ENCODE measurements around the gene STK32C. TPM values are rescaled to one million over a fixed set of nuclear protein-coding genes. Genes with fewer than 3 reads are reported as not detected.

The STK32C gene
- total and polyA plus RNA-seq, 2 donors (not counting 1 experiment from before 2014, with no cell fraction given), result 9.9 to 16.8 TPM

DNA sequence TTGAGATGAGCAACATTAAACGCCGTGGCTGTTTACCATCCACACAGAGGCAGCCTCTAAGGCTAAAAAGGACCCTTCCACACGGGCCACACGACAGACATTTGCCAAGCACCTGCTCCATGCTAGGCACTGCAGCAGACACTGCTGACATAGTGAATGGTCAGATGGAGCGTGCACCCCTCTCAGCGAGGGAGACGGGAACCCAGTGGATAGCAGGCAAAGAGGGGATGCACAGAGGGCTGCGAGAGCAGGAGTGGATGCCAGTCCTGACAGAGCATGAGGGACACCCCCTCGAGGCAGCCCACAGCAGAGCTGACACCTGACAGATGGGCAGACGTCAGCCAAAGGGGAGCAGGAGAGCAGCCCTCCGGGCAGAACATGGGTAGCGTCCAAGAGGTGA lies 5.6 kb upstream of the STK32C start:
- Mint-ChIP-seq H3K27me3 (peaks cover 6% of the 10 kb centered on the region), H3K4me1 (peaks cover 3% of the 10 kb centered on the region), H3K9me3 (ENCODE audit: insufficient read depth) (peaks cover 3% of the 10 kb centered on the region), H3K27ac (no peak overlapping the region), H3K4me3 (no peak overlapping the region)
- H3K4me3 ChIP-seq (ENCODE audit: control extremely low read depth in 1 of 5, extremely low read depth in 1 of 5, insufficient read depth in 1 of 5, low read depth in 2 of 5, low read length in 4 of 5), result no peak overlapping the region
- H3K79me2 ChIP-seq (ENCODE audit: control insufficient read depth, insufficient read depth, low read length), result no peaks in the 10 kb centered on the region
- ChIA-PET POLR2A (no interaction called here), CTCF (interaction anchor here (1.6 kb wide), 1 partner anchor 40 kb away, joined by 3 read pairs; no protein-coding TSS in a partner anchor)
- peaks cover 4 to 5% of the 10 kb centered on the region in 2 donors for H3K4me1 ChIP-seq (ENCODE audit: control insufficient read depth in 2 of 2, insufficient read depth in 2 of 2, low read length in 2 of 2)
- H3K9me3 ChIP-seq (ENCODE audit: control extremely low read depth in 1 of 3, control insufficient read depth in 2 of 3, insufficient read depth in 1 of 3, low read length in 2 of 3), result peaks cover 1 to 11% (median 2%) of the 10 kb centered on the region in 3 donors
- ATAC-seq (ENCODE audit: low read depth) (no peak), DNase-seq (no peak)
- intact Hi-C loops (cut with micrococcal nuclease), result no loop called here
- no peak for TF ChIP-seq CTCF (IDR thresholded peaks at IDR 0.05)
- no peak for TF ChIP-seq EZH2 (IDR thresholded peaks at IDR 0.05; ENCODE audit: borderline replicate concordance, insufficient read depth, low read depth, low read length, poor library complexity, severe bottlenecking)
- no peak overlapping the region for H3K27ac ChIP-seq (ENCODE audit: low read length in 2 of 2)
- peaks cover 0 to 8% (median 0%) of the 10 kb centered on the region in 4 experiments for H3K27me3 ChIP-seq (replicated peaks in 1 of 4; ENCODE audit: control extremely low read depth in 1 of 4, control insufficient read depth in 3 of 4, insufficient read depth in 4 of 4, low read length in 3 of 4)
- WGBS (ENCODE audit: insufficient coverage), result 97% methylated on average over 12 of the region's 12 CpGs
- no peak overlapping the region for H3K4me2 ChIP-seq (replicated peaks; ENCODE audit: low read depth, low read length, poor library complexity, severe bottlenecking)
- no peak overlapping the region for H3K9ac ChIP-seq (ENCODE audit: low read length)
- H4K20me1 ChIP-seq (ENCODE audit: control insufficient read depth, insufficient read depth, low read length, poor library complexity, severe bottlenecking), result no peaks in the 10 kb centered on the region
- no peak overlapping the region for H2AFZ ChIP-seq (ENCODE audit: insufficient read depth, low read depth, low read length, poor library complexity, severe bottlenecking)
- H3K36me3 ChIP-seq (replicated peaks in 1 of 2; ENCODE audit: control extremely low read depth in 1 of 2, control insufficient read depth in 1 of 2, extremely low read depth in 1 of 2, insufficient read depth in 2 of 2, low read length in 1 of 2), result no peaks in the 10 kb centered on the region

DNA sequence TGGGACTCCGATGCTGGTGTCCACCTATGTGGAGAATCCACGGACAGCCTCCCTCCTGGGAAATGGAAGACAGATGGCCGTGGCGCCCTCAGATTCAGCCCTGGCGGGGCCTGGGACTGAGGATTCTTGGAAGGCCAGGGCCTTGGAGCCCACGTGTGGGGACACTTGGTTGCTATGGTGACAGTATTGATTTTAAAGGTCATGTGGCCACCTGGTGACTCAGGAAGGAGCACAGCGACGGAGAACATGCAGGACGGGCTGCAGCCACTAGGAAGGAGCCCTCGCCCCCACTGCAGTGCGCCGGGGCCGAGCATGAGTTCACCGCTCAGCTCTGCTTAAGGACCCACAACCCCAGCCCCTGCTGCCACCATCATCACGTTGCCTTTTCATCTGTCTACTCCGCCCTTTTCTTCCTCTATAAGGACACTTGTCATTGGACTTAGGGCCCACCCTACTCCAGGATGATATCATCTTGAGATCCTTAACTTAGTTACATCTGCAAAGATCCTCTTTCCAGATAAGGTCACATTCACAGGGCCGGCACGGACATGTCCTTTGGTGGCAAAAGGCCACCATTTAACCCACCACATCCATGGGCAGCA lies 3.7 kb upstream of the STK32C start:
- H3K4me1 Mint-ChIP-seq, result peaks cover 8% of the 10 kb centered on the region
- Histone ChIP-seq H2AFZ (ENCODE audit: insufficient read depth, low read depth, low read length, poor library complexity, severe bottlenecking) (no peak overlapping the region), H3K27me3 (replicated peaks in 1 of 4; ENCODE audit: control extremely low read depth in 1 of 4, control insufficient read depth in 3 of 4, insufficient read depth in 4 of 4, low read length in 3 of 4) (peaks cover 0 to 13% (median 2%) of the 10 kb centered on the region in 4 experiments), H3K9me3 (ENCODE audit: control extremely low read depth in 1 of 3, control insufficient read depth in 2 of 3, insufficient read depth in 1 of 3, low read length in 2 of 3) (peaks cover 1 to 11% (median 2%) of the 10 kb centered on the region in 3 donors), H3K27ac (ENCODE audit: low read length in 2 of 2) (no peak overlapping the region), H4K20me1 (ENCODE audit: control insufficient read depth, insufficient read depth, low read length, poor library complexity, severe bottlenecking) (no peaks in the 10 kb centered on the region), H3K9ac (ENCODE audit: low read length) (no peak overlapping the region), H3K4me2 (replicated peaks; ENCODE audit: low read depth, low read length, poor library complexity, severe bottlenecking) (no peak overlapping the region), H3K4me1 (ENCODE audit: control insufficient read depth in 2 of 2, insufficient read depth in 2 of 2, low read length in 2 of 2) (peaks cover 11% of the 10 kb centered on the region in 2 donors), H3K79me2 (ENCODE audit: control insufficient read depth, insufficient read depth, low read length) (no peaks in the 10 kb centered on the region), H3K36me3 (replicated peaks in 1 of 2; ENCODE audit: control extremely low read depth in 1 of 2, control insufficient read depth in 1 of 2, extremely low read depth in 1 of 2, insufficient read depth in 2 of 2, low read length in 1 of 2) (no peaks in the 10 kb centered on the region), H3K4me3 (ENCODE audit: control extremely low read depth in 1 of 5, extremely low read depth in 1 of 5, insufficient read depth in 1 of 5, low read depth in 2 of 5, low read length in 4 of 5) (no peak overlapping the region)
- ATAC-seq (ENCODE audit: low read depth), result no peak
- no peak for DNase-seq
- intact Hi-C loops (cut with micrococcal nuclease), result no loop called here
- POLR2A ChIA-PET, result no interaction called here
- H3K4me3 Mint-ChIP-seq, result no peak overlapping the region
- TF ChIP-seq CTCF (IDR thresholded peaks at IDR 0.05) (no peak), EZH2 (IDR thresholded peaks at IDR 0.05; ENCODE audit: borderline replicate concordance, insufficient read depth, low read depth, low read length, poor library complexity, severe bottlenecking) (no peak)
- H3K27me3 Mint-ChIP-seq, result peaks cover 6% of the 10 kb centered on the region
- CTCF ChIA-PET, result no interaction called here
- peaks cover 3% of the 10 kb centered on the region for H3K9me3 Mint-ChIP-seq (ENCODE audit: insufficient read depth)
- WGBS (ENCODE audit: insufficient coverage), result 89% methylated on average over 18 of the region's 18 CpGs
- no peak overlapping the region for H3K27ac Mint-ChIP-seq

Data from B cell (primary cell).